Measurements from ENCODE around the gene ARHGAP42.

The ARHGAP42 gene

DNA sequence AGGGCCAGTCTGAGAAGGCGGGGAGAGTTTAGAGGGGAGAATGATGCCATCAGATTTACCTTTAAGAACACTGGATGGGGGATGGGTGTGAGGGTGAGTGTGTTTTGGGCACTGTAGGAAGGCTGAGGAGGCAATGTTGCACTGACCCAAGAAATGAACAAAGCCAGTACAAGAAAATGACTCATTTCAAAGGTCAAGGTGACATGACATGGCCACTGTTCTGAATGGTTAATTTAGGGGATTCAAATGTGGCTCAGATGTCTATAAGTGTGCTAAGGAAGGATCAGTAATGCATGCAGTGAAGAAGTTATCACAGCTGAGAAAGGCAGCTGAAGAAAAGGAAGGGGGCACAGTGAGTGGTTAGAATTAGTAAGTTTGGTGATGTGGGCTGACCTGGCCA, 312.7 kb downstream of the ARHGAP42 start:
- TF ChIP-seq, protein P1, sequence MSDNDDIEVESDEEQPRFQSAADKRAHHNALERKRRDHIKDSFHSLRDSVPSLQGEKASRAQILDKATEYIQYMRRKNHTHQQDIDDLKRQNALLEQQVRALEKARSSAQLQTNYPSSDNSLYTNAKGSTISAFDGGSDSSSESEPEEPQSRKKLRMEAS (IDR thresholded peaks at IDR 0.05; ENCODE audit: low read depth, low read length): no peak
- TF ChIP-seq, protein P2, sequence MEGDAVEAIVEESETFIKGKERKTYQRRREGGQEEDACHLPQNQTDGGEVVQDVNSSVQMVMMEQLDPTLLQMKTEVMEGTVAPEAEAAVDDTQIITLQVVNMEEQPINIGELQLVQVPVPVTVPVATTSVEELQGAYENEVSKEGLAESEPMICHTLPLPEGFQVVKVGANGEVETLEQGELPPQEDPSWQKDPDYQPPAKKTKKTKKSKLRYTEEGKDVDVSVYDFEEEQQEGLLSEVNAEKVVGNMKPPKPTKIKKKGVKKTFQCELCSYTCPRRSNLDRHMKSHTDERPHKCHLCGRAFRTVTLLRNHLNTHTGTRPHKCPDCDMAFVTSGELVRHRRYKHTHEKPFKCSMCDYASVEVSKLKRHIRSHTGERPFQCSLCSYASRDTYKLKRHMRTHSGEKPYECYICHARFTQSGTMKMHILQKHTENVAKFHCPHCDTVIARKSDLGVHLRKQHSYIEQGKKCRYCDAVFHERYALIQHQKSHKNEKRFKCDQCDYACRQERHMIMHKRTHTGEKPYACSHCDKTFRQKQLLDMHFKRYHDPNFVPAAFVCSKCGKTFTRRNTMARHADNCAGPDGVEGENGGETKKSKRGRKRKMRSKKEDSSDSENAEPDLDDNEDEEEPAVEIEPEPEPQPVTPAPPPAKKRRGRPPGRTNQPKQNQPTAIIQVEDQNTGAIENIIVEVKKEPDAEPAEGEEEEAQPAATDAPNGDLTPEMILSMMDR (IDR thresholded peaks at IDR 0.05; ENCODE audit: low read depth, low read length): no peak
- TF ChIP-seq MYC (IDR thresholded peaks at IDR 0.05; ENCODE audit: low read depth, low read length): no peak
- TF ChIP-seq POLR2A (IDR thresholded peaks at IDR 0.05; ENCODE audit: extremely low read depth, insufficient read length): no peak
- H3K4me3 ChIP-seq (ENCODE audit: low read depth, low read length): no peak overlapping the region
- no peak for DNase-seq (ENCODE audit: low read depth)

DNA sequence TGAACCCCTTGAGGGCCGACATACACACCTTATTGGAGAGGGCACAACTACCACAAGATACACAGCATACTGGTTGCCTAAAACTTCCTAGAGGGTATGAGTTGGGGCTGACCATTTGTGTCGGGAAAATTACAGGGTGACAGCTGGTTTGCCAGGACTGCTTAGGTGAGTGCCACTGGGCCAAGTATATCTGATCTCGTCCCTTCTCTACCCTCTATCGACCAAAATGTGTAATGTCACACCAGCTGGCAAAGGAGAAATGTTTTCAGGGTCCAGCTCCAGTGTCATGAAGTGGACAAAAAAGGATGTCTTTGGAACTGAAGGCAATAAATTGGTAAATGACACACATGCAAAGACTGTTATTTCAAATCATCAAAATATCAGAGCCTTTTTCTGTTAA, 316.4 kb downstream of the ARHGAP42 start:
- TF ChIP-seq, protein P1 (IDR thresholded peaks at IDR 0.05; ENCODE audit: low read depth, low read length): no peak
- TF ChIP-seq, protein P2 (IDR thresholded peaks at IDR 0.05; ENCODE audit: low read depth, low read length): no peak
- TF ChIP-seq POLR2A (IDR thresholded peaks at IDR 0.05; ENCODE audit: extremely low read depth, insufficient read length) (no peak), MYC (IDR thresholded peaks at IDR 0.05; ENCODE audit: low read depth, low read length) (no peak)
- DNase-seq (ENCODE audit: low read depth): peak; percentile 2
- H3K4me3 ChIP-seq (ENCODE audit: low read depth, low read length): no peak overlapping the region

DNA sequence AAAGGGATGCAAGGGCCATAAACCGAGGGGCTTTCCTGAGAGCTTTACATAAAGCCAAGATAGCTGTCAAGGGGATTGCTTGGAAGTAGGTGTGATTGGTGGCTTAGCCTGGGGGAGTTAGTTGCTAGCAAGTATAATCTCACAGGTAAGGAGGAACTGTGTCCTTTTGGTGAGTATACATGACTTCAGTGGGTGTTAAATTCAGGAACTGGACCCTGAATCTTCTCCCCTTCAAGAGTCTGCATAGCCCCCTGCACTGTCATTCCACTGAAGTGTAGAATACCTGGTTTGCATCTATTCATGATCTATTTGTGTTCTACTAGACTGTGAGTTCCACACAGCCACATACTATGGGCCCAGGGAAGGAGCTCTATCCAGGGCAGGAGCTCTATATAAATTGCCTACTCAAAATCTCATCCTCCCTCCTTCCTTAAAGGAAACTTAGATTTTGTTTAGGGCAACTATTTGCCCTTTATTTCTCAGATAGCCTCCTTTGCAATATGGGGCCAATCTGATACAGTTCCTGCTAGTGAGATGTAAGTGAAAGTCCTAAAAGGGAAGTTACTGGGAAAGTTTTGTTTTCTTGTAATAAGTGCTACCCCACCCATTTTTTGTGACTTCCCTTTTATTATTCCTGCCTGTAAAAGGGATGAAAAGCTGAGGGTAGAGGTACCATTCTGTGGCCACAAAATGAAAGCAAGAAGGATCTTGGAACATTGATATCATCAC, 322.0 kb downstream of the ARHGAP42 start:
- TF ChIP-seq, protein P2 (IDR thresholded peaks at IDR 0.05; ENCODE audit: low read depth, low read length): no peak
- TF ChIP-seq MYC (IDR thresholded peaks at IDR 0.05; ENCODE audit: low read depth, low read length) (no peak), POLR2A (IDR thresholded peaks at IDR 0.05; ENCODE audit: extremely low read depth, insufficient read length) (no peak)
- TF ChIP-seq, protein P1 (IDR thresholded peaks at IDR 0.05; ENCODE audit: low read depth, low read length): no peak
- no peak overlapping the region for H3K4me3 ChIP-seq (ENCODE audit: low read depth, low read length)
- no peak for DNase-seq (ENCODE audit: low read depth)

DNA sequence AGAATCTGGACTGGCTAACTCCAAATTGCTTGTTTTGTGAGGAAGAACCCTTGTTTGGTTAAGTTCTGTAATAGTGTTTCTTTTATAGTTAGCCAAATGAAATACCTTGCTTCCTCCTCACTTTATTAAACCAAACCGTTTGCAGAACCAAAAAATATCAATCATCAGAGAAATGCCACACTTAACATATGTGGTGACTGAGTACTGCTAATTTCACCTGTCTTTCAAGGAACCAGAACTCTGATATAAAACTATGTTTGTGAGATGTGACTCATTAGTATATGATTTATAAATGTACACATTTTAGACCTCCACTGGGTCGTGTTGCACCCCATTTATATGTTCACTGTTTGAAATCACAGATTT, 322.6 kb downstream of the ARHGAP42 start:
- no peak for TF ChIP-seq POLR2A (IDR thresholded peaks at IDR 0.05; ENCODE audit: extremely low read depth, insufficient read length)
- TF ChIP-seq, protein P1 (IDR thresholded peaks at IDR 0.05; ENCODE audit: low read depth, low read length): no peak
- TF ChIP-seq, protein P2 (IDR thresholded peaks at IDR 0.05; ENCODE audit: low read depth, low read length): no peak
- TF ChIP-seq MYC (IDR thresholded peaks at IDR 0.05; ENCODE audit: low read depth, low read length): no peak
- no peak overlapping the region for H3K4me3 ChIP-seq (ENCODE audit: low read depth, low read length)
- no peak for DNase-seq (ENCODE audit: low read depth)

DNA sequence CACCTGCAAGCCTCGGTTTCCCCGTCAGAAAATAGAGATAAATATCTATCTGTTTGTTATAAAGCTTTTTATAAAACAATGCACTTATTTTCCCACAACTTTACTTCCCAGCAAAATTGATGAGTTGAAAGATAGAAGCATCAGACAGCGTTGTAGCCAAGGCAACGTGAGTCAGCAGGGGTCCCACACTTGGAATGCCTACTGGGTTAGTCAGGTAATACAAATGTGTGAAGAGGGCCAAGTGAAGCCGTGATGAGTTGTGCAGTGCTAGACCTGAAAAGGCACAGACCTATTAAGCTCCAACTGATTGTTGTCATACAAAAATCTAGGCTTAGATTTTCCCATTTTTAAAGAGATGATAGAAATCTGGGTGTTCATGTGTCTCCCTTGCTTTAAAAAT, 323.8 kb downstream of the ARHGAP42 start:
- TF ChIP-seq MYC (IDR thresholded peaks at IDR 0.05; ENCODE audit: low read depth, low read length): no peak
- TF ChIP-seq, protein P1 (IDR thresholded peaks at IDR 0.05; ENCODE audit: low read depth, low read length): no peak
- TF ChIP-seq, protein P2 (IDR thresholded peaks at IDR 0.05; ENCODE audit: low read depth, low read length): no peak
- DNase-seq (ENCODE audit: low read depth): no peak
- H3K4me3 ChIP-seq (ENCODE audit: low read depth, low read length): no peak overlapping the region
